Omental fat pad (tissue), 4 donors: ENCODE results near the gene SF3B1. TPM values are rescaled to one million over a fixed set of nuclear protein-coding genes. Genes with fewer than 3 reads are reported as not detected.
"Not testable (repeated sequence)": the region's sequence is repeated elsewhere in the genome, so short reads cannot be mapped to it uniquely, and the experiment has no call there.

Source experiments
- ATAC-seq: fragments of 150-250 bp; one replicate; pipeline ENCODE4 v1.9.1; 2016; ENCODE audit warnings: mild to moderate bottlenecking, moderate library complexity; ENCODE audit not compliant: low FRiP score
- DNase-seq: peaks from one replicate; pipeline ENCODE4 v3.0.0-alpha.2; 2019; ENCODE audit warnings: low spot score
- total RNA-seq, 4 donors: library from RNA; depleted of rRNA; stranded (reverse); fragments of >200 nt; gene quantifications; one replicate each; pipeline ENCODE4 v1.1.0, GENCODE V29; 2016
- TF ChIP-seq, protein P1 (sequence below), 3 donors: fragments of 450-650 bp; IDR thresholded peaks; one replicate each; pipeline ENCODE4 v1.5.1; 2016 to 2017; ENCODE audit warnings: antibody characterized with exemption in 3 of 3, mild to moderate bottlenecking in 3 of 3, moderate library complexity in 2 of 3

Gene SF3B1
- total RNA-seq, 4 donors from 2014 or later: 257 to 444 (median 292) TPM

DNA sequence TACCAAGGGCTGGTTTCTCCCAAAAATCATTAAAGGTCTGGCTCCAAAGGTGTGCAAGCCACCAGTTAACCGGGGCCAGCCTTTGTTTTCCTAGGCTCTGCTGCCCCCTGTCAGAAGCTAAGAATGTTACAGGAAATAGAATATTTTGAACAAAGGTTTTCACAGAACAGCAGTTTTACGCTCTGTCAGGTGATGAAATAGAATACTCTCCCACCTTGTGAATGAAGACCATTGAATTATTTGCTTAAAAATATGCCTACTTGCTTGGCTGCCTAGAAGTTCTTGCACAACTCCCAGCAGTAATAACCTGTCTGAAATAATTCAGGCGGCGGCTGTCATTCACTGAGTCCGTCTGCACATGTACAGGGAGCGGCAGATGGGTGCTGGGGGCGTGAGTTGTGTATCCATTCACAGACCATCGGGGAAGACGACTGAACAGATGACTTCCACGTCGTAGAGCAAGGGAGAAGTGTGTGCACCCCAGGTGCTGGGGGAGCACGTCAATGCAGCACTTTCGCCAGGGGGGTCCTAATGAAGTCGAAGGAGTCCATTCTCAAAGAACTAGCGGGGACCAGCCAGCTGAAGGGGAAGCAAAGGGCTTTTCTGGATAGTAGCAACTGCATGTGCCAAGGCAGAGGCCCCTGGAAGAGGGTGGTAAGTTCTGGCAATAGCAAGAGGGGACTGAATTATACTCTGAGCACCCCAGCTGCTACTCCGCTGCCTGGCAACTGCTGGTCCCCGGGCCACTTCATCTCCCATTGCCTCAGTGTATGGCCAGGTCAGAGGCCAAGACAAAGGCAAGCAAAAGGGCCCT lies 56.1 kb downstream of the SF3B1 start:
- ATAC-seq (peak; percentile 84), DNase-seq (no peak)
- TF ChIP-seq, protein P1, sequence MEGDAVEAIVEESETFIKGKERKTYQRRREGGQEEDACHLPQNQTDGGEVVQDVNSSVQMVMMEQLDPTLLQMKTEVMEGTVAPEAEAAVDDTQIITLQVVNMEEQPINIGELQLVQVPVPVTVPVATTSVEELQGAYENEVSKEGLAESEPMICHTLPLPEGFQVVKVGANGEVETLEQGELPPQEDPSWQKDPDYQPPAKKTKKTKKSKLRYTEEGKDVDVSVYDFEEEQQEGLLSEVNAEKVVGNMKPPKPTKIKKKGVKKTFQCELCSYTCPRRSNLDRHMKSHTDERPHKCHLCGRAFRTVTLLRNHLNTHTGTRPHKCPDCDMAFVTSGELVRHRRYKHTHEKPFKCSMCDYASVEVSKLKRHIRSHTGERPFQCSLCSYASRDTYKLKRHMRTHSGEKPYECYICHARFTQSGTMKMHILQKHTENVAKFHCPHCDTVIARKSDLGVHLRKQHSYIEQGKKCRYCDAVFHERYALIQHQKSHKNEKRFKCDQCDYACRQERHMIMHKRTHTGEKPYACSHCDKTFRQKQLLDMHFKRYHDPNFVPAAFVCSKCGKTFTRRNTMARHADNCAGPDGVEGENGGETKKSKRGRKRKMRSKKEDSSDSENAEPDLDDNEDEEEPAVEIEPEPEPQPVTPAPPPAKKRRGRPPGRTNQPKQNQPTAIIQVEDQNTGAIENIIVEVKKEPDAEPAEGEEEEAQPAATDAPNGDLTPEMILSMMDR (IDR thresholded peaks at IDR 0.05): peak in 1 of 3 donors; percentile 57

GRCh38 chr2:197378086-197378485 lies 56.7 kb downstream of the SF3B1 start:
- no peak for DNase-seq
- TF ChIP-seq, protein P1 (IDR thresholded peaks at IDR 0.05): no peak
- ATAC-seq: no peak

DNA sequence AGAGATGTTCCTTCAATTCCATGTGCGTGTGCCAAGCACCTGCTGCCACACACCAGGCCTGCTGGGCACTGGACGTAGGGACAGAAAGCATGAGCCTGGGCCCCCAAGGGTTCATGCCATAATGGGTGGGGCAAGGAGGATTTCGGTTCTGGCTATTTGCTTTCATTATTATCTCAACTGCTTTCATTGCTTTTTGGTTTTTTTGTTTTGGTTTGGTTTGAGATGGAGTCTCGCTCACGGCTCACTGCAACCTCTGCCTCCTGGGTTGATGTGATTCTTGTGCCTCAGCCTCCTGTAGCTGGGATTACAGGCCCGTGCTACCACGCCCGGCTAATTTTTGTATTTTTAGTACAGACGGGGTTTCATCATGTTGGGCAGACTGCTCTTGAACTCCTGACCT lies 57.2 kb downstream of the SF3B1 start:
- DNase-seq: no peak
- ATAC-seq: no peak
- TF ChIP-seq, protein P1 (IDR thresholded peaks at IDR 0.05): no peak

GRCh38 chr2:197372592-197372991 lies 62.2 kb downstream of the SF3B1 start:
- ATAC-seq (no peak), DNase-seq (no peak)
- TF ChIP-seq, protein P1 (IDR thresholded peaks at IDR 0.05): no peak

DNA sequence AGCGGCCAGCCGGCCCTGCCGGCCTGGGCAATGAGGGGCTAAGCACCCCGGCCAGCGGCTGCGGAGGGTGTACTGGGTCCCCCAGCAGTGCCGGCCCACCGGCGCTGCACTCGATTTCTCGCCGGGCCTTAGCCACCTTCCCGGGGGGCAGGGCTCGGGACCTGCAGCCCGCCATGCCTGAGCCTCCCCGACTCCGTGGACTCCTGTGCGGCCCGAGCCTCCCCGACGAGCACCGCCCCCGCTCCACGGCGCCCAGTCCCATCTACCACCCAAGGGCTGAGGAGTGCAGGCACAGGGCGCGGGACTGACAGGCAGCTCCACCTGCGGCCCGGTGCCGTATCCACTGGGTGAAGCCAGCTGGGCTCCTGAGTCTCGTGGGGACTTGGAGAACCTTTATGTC lies 64.2 kb downstream of the SF3B1 start:
- ATAC-seq, DNase-seq: not testable (repeated sequence)

- TF ChIP-seq, protein P1 (IDR thresholded peaks at IDR 0.05): no peak
- no peak for ATAC-seq
- no peak for DNase-seq
These were observed 64.9 kb downstream of the SF3B1 start for GRCh38 chr2:197369933-197370320.

DNA sequence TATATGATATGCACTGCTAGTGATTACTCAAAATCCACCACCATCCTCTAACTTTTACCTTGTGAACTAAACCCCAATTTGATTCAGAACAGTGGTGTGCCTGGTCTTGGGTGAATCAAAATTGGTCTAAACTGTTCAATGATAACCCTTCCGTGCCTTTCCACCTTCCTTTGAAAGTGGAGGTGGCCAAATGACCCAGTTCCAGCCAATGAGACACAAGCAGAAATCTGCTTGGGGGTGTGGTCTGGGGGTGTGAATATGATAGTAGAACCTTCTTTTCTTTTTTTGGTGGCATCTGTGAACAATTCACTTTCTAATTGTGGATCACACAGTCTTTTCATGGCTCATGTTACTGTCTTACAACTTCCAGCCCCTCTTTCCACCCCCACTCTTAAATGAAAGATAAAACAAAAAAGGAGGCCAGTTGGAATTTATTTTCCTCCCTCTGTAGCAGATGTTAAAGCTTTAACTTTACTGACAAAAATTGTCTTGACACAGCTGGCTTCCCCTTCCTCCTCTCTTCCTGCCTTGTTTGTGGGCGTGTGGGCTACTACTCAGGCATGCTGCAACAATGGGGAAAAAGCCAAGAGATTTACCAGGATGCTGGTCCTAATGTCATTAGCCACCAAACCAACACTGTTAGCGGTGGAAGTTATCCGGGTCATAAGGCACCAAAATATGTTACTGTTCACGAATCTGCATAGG lies 65.4 kb downstream of the SF3B1 start:
- DNase-seq (no peak), ATAC-seq (no peak)
- TF ChIP-seq, protein P1 (IDR thresholded peaks at IDR 0.05): no peak
